OCI-LY7 (cell line): Measurements from ENCODE around the gene CNTN4.

Source experiments
- CTCF ChIP-seq: fragments of 200-600 bp; sonication (generic); conservative IDR thresholded peaks from 2 replicates; pipeline ENCODE4 v1.5.1; 2014; ENCODE audit warnings: mild to moderate bottlenecking, antibody characterized with exemption, low read length, moderate library complexity, mixed read lengths
- EZH2phosphoT487 ChIP-seq: fragments of 200-600 bp; sonication (generic); IDR thresholded peaks from 2 replicates; pipeline ENCODE4 v1.6.1; 2018; ENCODE audit warnings: low read depth, borderline replicate concordance, mild to moderate bottlenecking, mixed run types, antibody characterized with exemption, low read length, moderate library complexity, mixed read lengths

GRCh38 chr3:2061360-2061759 lies 37.3 kb upstream of the CNTN4 start:
- TF ChIP-seq CTCF (no peak), EZH2phosphoT487 (no peak)
